Activated T-helper 1 cell treated with Interleukin-2 at 50 U/mL for 16 hours (primary cell): Measurements from ENCODE around the gene GALNT11.

Experiments
- DNase-seq: peaks from one replicate; pipeline ENCODE4 v3.0.0-alpha.2; 2020; ENCODE audit warnings: low read depth

GALNT11 gene

GRCh38 chr7:152120210-152120609, 94.7 kb downstream of the GALNT11 start:
- no peak for DNase-seq

GRCh38 chr7:152120776-152121175, 95.3 kb downstream of the GALNT11 start:
- no peak for DNase-seq

GRCh38 chr7:152121432-152121831, 96.0 kb downstream of the GALNT11 start:
- no peak for DNase-seq

- no peak for DNase-seq
These were observed 97.1 kb downstream of the GALNT11 start for GRCh38 chr7:152122540-152122939.

- DNase-seq = no peak
These were observed 101.3 kb downstream of the GALNT11 start for GRCh38 chr7:152126741-152127140.

GRCh38 chr7:152127229-152127628, 101.8 kb downstream of the GALNT11 start:
- DNase-seq = no peak

GRCh38 chr7:152128252-152128651, 102.8 kb downstream of the GALNT11 start:
- DNase-seq = no peak

GRCh38 chr7:152128741-152129461, 103.4 kb downstream of the GALNT11 start:
- DNase-seq = no peak

- no peak for DNase-seq
These were observed 104.2 kb downstream of the GALNT11 start for GRCh38 chr7:152129682-152130081.

- DNase-seq = no peak
These were observed 105.5 kb downstream of the GALNT11 start for GRCh38 chr7:152130658-152131590.

GRCh38 chr7:152131981-152132494, 106.6 kb downstream of the GALNT11 start:
- no peak for DNase-seq

GRCh38 chr7:152132812-152133211, 107.3 kb downstream of the GALNT11 start:
- no peak for DNase-seq

- DNase-seq = no peak
These were observed 108.3 kb downstream of the GALNT11 start for GRCh38 chr7:152133804-152134203.

- no peak for DNase-seq
These were observed 111.2 kb downstream of the GALNT11 start for GRCh38 chr7:152136686-152137085.

GRCh38 chr7:152137476-152138025, 112.1 kb downstream of the GALNT11 start:
- DNase-seq = no peak

GRCh38 chr7:152140067-152140466, 114.6 kb downstream of the GALNT11 start:
- DNase-seq = no peak

- DNase-seq = no peak
These were observed 115.1 kb downstream of the GALNT11 start for GRCh38 chr7:152140560-152140959.

- DNase-seq = no peak
These were observed 117.6 kb downstream of the GALNT11 start for GRCh38 chr7:152142976-152143595.

- DNase-seq = no peak
These were observed 119.2 kb downstream of the GALNT11 start for GRCh38 chr7:152144557-152145245.

GRCh38 chr7:152145853-152146466, 120.5 kb downstream of the GALNT11 start:
- no peak for DNase-seq

- DNase-seq = no peak
These were observed 123.2 kb downstream of the GALNT11 start for GRCh38 chr7:152148706-152149105.
